ENCODE measurements around the gene KISS1R.

- TF ChIP-seq CTCF (IDR thresholded peaks at IDR 0.05) (no peak), POLR2A (IDR thresholded peaks at IDR 0.05) (no peak)
These were observed 2.3 kb downstream of the KISS1R start for GRCh38 chr19:919199-920050.
